Stomach (tissue), 4 donors: ENCODE results near the gene SNTG2.

Experiments used
- CTCF ChIP-seq, 7 experiments: fragments of 450-650 bp in 4 of 7; fragments of 200-600 bp in 3 of 7; sonication (generic) in 3 of 7; IDR thresholded peaks; one replicate each; pipeline ENCODE4 v1.5.1; 2016 to 2019; ENCODE audit warnings: antibody characterized with exemption in 7 of 7, control low read depth in 2 of 7, mild to moderate bottlenecking in 1 of 7
- EP300 ChIP-seq: sonication (generic); formaldehyde crosslinking; IDR thresholded peaks from one replicate; pipeline ENCODE4 v1.6.1; 2017; ENCODE audit warnings: antibody characterized with exemption
- POLR2AphosphoS5 ChIP-seq, 3 donors: sonication (generic); formaldehyde crosslinking; IDR thresholded peaks; one replicate each; pipeline ENCODE4 v1.6.1; 2016; ENCODE audit warnings: antibody characterized with exemption in 3 of 3

GRCh38 chr2:1209761-1210160 lies 259.1 kb downstream of the SNTG2 start:
- TF ChIP-seq CTCF (IDR thresholded peaks at IDR 0.05): no peak
- no peak for TF ChIP-seq POLR2AphosphoS5 (IDR thresholded peaks at IDR 0.05)
- no peak for TF ChIP-seq EP300
